Measurements from ENCODE around the gene KLHDC4.

Gene KLHDC4

GRCh38 chr16:87707097-87707496 lies 58.7 kb downstream of the KLHDC4 start:
- DNase-seq (ENCODE audit: low read depth) = no peak
- no peak for TF ChIP-seq CTCF (IDR thresholded peaks at IDR 0.05; ENCODE audit: control insufficient read depth, extremely low read depth, insufficient read depth)
- no peak overlapping the region for H3K4me3 ChIP-seq (ENCODE audit: low read depth, low read length)

- H3K4me3 ChIP-seq (ENCODE audit: low read depth, low read length) = no peak overlapping the region
- no peak for DNase-seq (ENCODE audit: low read depth)
- TF ChIP-seq CTCF (IDR thresholded peaks at IDR 0.05; ENCODE audit: control insufficient read depth, extremely low read depth, insufficient read depth) = no peak
Observed at GRCh38 chr16:87706278-87707000, 59.3 kb downstream of the KLHDC4 start.

- no peak overlapping the region for H3K4me3 ChIP-seq (ENCODE audit: low read depth, low read length)
- no peak for DNase-seq (ENCODE audit: low read depth)
Observed at GRCh38 chr16:87705771-87706277, 60.0 kb downstream of the KLHDC4 start.

DNA sequence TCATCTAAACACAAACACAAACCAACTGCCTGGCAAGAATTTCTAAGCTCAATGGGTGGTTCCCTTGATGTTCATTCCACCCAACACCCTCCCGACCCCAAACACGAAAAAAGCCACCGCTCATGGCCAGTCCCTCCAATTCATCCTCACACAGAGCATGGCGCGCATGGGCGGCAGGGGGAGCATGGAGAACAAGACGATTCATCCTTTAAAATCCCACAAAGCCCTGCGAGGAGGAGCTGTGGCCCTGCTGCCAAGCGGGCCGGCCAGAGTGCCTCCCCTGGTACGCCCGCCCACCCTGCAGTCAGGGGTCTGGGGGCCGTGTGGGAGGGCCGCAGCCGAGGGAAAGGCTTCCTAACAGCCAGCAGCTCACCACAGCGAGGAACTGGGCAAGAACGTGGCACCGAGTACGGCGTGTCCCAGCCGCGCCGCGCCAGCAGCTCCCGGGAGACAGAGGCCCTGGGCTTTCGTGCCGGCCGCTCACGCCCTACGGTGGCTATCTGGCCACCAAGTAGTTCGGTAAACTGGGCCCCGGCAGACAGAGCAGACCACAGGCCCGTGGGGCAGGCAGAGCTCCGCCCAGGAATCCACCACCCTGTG lies 60.9 kb downstream of the KLHDC4 start:
- DNase-seq (ENCODE audit: low read depth) = no peak
- TF ChIP-seq CTCF (IDR thresholded peaks at IDR 0.05; ENCODE audit: control insufficient read depth, extremely low read depth, insufficient read depth) = no peak
- no peak overlapping the region for H3K4me3 ChIP-seq (ENCODE audit: low read depth, low read length)

More at GRCh38 chr16:87705771-87706277, 60.0 kb downstream of the KLHDC4 start:
- no peak for TF ChIP-seq CTCF (IDR thresholded peaks at IDR 0.05; ENCODE audit: control insufficient read depth, extremely low read depth, insufficient read depth)

GRCh38 chr16:87703835-87704375 lies 61.9 kb downstream of the KLHDC4 start:
- no peak for TF ChIP-seq CTCF (IDR thresholded peaks at IDR 0.05; ENCODE audit: control insufficient read depth, extremely low read depth, insufficient read depth)
- no peak overlapping the region for H3K4me3 ChIP-seq (ENCODE audit: low read depth, low read length)
- DNase-seq (ENCODE audit: low read depth) = no peak

GRCh38 chr16:87703071-87703470 lies 62.7 kb downstream of the KLHDC4 start:
- no peak for DNase-seq (ENCODE audit: low read depth)
- no peak overlapping the region for H3K4me3 ChIP-seq (ENCODE audit: low read depth, low read length)
- TF ChIP-seq CTCF (IDR thresholded peaks at IDR 0.05; ENCODE audit: control insufficient read depth, extremely low read depth, insufficient read depth) = no peak

All from LNCaP clone FGC (cell line).